Lung (tissue), 12 donors: Measurements from ENCODE around the gene IL20RB. TPM values are rescaled to one million over a fixed set of nuclear protein-coding genes. Genes with fewer than 3 reads are reported as not detected.
A peak's percentile ranks its signal among the peaks of the same experiment; 100 is the strongest.
"Not testable (repeated sequence)": the region's sequence is repeated elsewhere in the genome, so short reads cannot be mapped to it uniquely, and the experiment has no call there.

Source experiments
- ATAC-seq: fragments of 200-7000 bp; cut with Tn5 transposase; one replicate; pipeline ENCODE4 v1.9.1; 2020; ENCODE audit warnings: moderate number of reproducible peaks; ENCODE audit not compliant: insufficient read depth, low FRiP score
- DNase-seq, 3 donors: peaks; one replicate each; pipeline ENCODE4 v3.0.0-alpha.2; 2013 to 2017
- H3K27ac ChIP-seq, 2 donors: one replicate each; pipeline ENCODE4 v1.5.1; 2013; ENCODE audit warnings: mild to moderate bottlenecking in 2 of 2, moderate library complexity in 2 of 2, control low read depth in 1 of 2, inconsistent platforms in 1 of 2, low read depth in 1 of 2, low read length in 1 of 2
- H3K27me3 ChIP-seq, 3 donors: one replicate each; pipeline ENCODE4 v1.5.1; 2013; ENCODE audit warnings: low read length in 2 of 3; ENCODE audit not compliant: control insufficient read depth in 3 of 3, insufficient read depth in 3 of 3
- H3K36me3 ChIP-seq, 4 donors: one replicate each; pipeline ENCODE4 v1.5.1; 2013; ENCODE audit warnings: low read length in 4 of 4, mild to moderate bottlenecking in 1 of 4, moderate library complexity in 1 of 4; ENCODE audit not compliant: control insufficient read depth in 4 of 4, insufficient read depth in 4 of 4
- H3K4me1 ChIP-seq, 5 donors: one replicate each; pipeline ENCODE4 v1.5.1; 2013; ENCODE audit warnings: low read length in 5 of 5, mild to moderate bottlenecking in 2 of 5, moderate library complexity in 1 of 5; ENCODE audit not compliant: control insufficient read depth in 5 of 5, insufficient read depth in 5 of 5
- H3K4me3 ChIP-seq: one replicate; pipeline ENCODE4 v1.5.1; 2013; ENCODE audit warnings: mild to moderate bottlenecking, control low read depth, moderate library complexity
- H3K9ac ChIP-seq, 2 donors: one replicate each; pipeline ENCODE4 v1.5.1; 2013; ENCODE audit warnings: low read length in 2 of 2, control low read depth in 1 of 2; ENCODE audit not compliant: insufficient read depth in 1 of 2
- H3K9me3 ChIP-seq, 4 donors: one replicate each; pipeline ENCODE4 v1.5.1; 2013; ENCODE audit warnings: low read length in 3 of 4, mild to moderate bottlenecking in 1 of 4, moderate library complexity in 1 of 4; ENCODE audit not compliant: control insufficient read depth in 4 of 4, insufficient read depth in 3 of 4
- CTCF ChIP-seq: IDR thresholded peaks from 2 replicates; pipeline ENCODE4 v1.5.1; 2012; ENCODE audit warnings: mild to moderate bottlenecking; ENCODE audit errors: control extremely low read depth, extremely low read depth
- WGBS, 2 donors: extraction: QIAGEN DNeasy Blood & Tissue Kit; methylation state at CpG; one replicate each; pipeline ENCODE4 v1.1.7; 2013; 5-methylcytosine and 5-hydroxymethylcytosine counted together
- polyA plus RNA-seq, 2 donors: library from polyadenylated mRNA; stranded (reverse); fragments of 200-250 nt; gene quantifications; one replicate each; pipeline ENCODE4 v1.2.1, GENCODE V29; 2013
- total RNA-seq, 2 donors: library from RNA; depleted of rRNA in 1 of 2; stranded (reverse); fragments of >200 nt in 1 of 2; gene quantifications; one replicate each; pipeline ENCODE4 v1.2.1, GENCODE V29; 2014 to 2021
- donor health status: control.
- donor health status: control.
- donor health status: Bipolar disorder and iron deficiency.
- donor health status: healthy.
- donor health status: DM: yes; HTN: yes; CAD: no.

Gene IL20RB
- total and polyA plus RNA-seq, 4 donors: 0.23 to 1.3 (median 0.88) TPM

GRCh38 chr3:136984837-136985236, 27.1 kb downstream of the IL20RB start:
- WGBS, 2 donors: 43 to 59% methylated on average over 3 of the region's 3 CpGs
- Histone ChIP-seq H3K27ac (peak overlapping the region in 1 of 2 donors; percentile 6), H3K9me3 (no peaks in the 10 kb centered on the region), H3K4me1 (peaks cover 0 to 4% (median 0%) of the 10 kb centered on the region in 5 donors), H3K27me3 (no peaks in the 10 kb centered on the region), H3K4me3 (no peak overlapping the region), H3K36me3 (no peaks in the 10 kb centered on the region), H3K9ac (no peak overlapping the region)
- TF ChIP-seq CTCF: no peak
- ATAC-seq (peak; percentile 11), DNase-seq (peak in 1 of 3 donors; percentile 7)

- H3K27ac ChIP-seq, H3K36me3 ChIP-seq, H3K4me1 ChIP-seq, H3K9me3 ChIP-seq, H3K4me3 ChIP-seq, ATAC-seq, H3K9ac ChIP-seq, H3K27me3 ChIP-seq, DNase-seq: not testable (repeated sequence)
- 96 to 98% methylated on average over 25 to 39 of the region's 39 CpGs for WGBS, 2 donors
These were observed 29.7 kb downstream of the IL20RB start for GRCh38 chr3:136987398-136987980.

GRCh38 chr3:136988651-136989050, 30.9 kb downstream of the IL20RB start:
- 94 to 95% methylated on average over 2 of the region's 2 CpGs for WGBS, 2 donors
- Histone ChIP-seq H3K36me3 (no peaks in the 10 kb centered on the region), H3K4me1 (peaks cover 0 to 5% (median 0%) of the 10 kb centered on the region in 5 donors), H3K27ac (no peak overlapping the region), H3K4me3 (no peak overlapping the region), H3K27me3 (no peaks in the 10 kb centered on the region), H3K9me3 (no peaks in the 10 kb centered on the region), H3K9ac (no peak overlapping the region)
- no peak for TF ChIP-seq CTCF
- DNase-seq (no peak), ATAC-seq (no peak)

- TF ChIP-seq CTCF: no peak
- WGBS, 2 donors: 82 to 88% methylated on average over 4 of the region's 4 CpGs
- no peak overlapping the region for H3K9ac ChIP-seq
These were observed 32.2 kb downstream of the IL20RB start for GRCh38 chr3:136989781-136990524.

More at GRCh38 chr3:136989781-136990524, 32.2 kb downstream of the IL20RB start:
- no peak overlapping the region for H3K4me3 ChIP-seq
- H3K27me3 ChIP-seq: no peaks in the 10 kb centered on the region
- no peaks in the 10 kb centered on the region for H3K36me3 ChIP-seq
- DNase-seq (no peak), ATAC-seq (peak; percentile 3)
- H3K4me1 ChIP-seq: peaks cover 3 to 5% (median 4%) of the 10 kb centered on the region in 5 donors
- no peak overlapping the region for H3K27ac ChIP-seq
- no peaks in the 10 kb centered on the region for H3K9me3 ChIP-seq
